IMR-90 (cell line): ENCODE results near the gene CLEC16A. TPM values are rescaled to one million over a fixed set of nuclear protein-coding genes. Genes with fewer than 3 reads are reported as not detected.
A peak's percentile ranks its signal among the peaks of the same experiment; 100 is the strongest.

Source experiments
- ATAC-seq: fragments of 200-7000 bp; cut with Tn5 transposase; 2 replicates; pipeline ENCODE4 v1.9.1; 2020; ENCODE audit warnings: low read depth, mild to moderate bottlenecking, moderate library complexity
- BruUV-seq: library from RNA; stranded (reverse); fragments of 400-500 nt; replicated peaks from 2 replicates; lab custom pipeline; 2021; lab: Mats Ljungman, UMichigan
- CTCF ChIA-PET: fragments of 300-600 bp; formaldehyde crosslinking; extraction: SDS; loops from one replicate; lab custom pipeline; 2021; ENCODE audit warnings: antibody characterized with exemption; lab: Yijun Ruan, JAX
- POLR2A ChIA-PET: fragments of 300-600 bp; sonication (Branson Sonifier 250); formaldehyde crosslinking; loops from one replicate; lab custom pipeline; 2022; ENCODE audit warnings: antibody characterized with exemption; ENCODE audit not compliant: unreplicated experiment; lab: Charles Lee
- DNase-seq: peaks from one replicate; pipeline ENCODE4 v3.0.0; 2013
- H2AFZ ChIP-seq: replicated peaks from 2 replicates; pipeline ENCODE3; 2013; ENCODE audit warnings: low read length, mild to moderate bottlenecking; ENCODE audit not compliant: poor library complexity
- H2AK5ac ChIP-seq: 2 replicates; pipeline ENCODE4 v1.6.1; 2013; ENCODE audit warnings: low read depth, low read length, inconsistent platforms
- H2AK9ac ChIP-seq: replicated peaks from 2 replicates; pipeline ENCODE3; 2013; ENCODE audit warnings: mild to moderate bottlenecking, low read depth, low read length, moderate library complexity; ENCODE audit not compliant: poor library complexity
- H2BK120ac ChIP-seq: 2 replicates; pipeline ENCODE4 v1.6.1; 2013; ENCODE audit warnings: low read depth, low read length, inconsistent platforms
- H2BK15ac ChIP-seq: 3 replicates; pipeline ENCODE4 v1.6.1; 2013; ENCODE audit warnings: low read depth, low read length, inconsistent platforms
- H2BK20ac ChIP-seq: 2 replicates; pipeline ENCODE4 v1.6.1; 2013; ENCODE audit warnings: low read depth, mild to moderate bottlenecking, inconsistent platforms, low read length, moderate library complexity
- H2BK5ac ChIP-seq: 2 replicates; pipeline ENCODE4 v1.6.1; 2013; ENCODE audit warnings: mild to moderate bottlenecking, low read depth, low read length, inconsistent platforms; ENCODE audit not compliant: poor library complexity, severe bottlenecking
- H3K14ac ChIP-seq: replicated peaks from 2 replicates; pipeline ENCODE4 v1.6.1; 2013; ENCODE audit warnings: low read depth, low read length, inconsistent platforms
- H3K18ac ChIP-seq: 2 replicates; pipeline ENCODE4 v1.6.1; 2013; ENCODE audit warnings: low read depth, low read length, control low read depth
- H3K23ac ChIP-seq: 2 replicates; pipeline ENCODE4 v1.6.1; 2013; ENCODE audit warnings: low read depth, low read length, inconsistent platforms
- H3K27ac ChIP-seq: 2 replicates; pipeline ENCODE4 v1.5.1; 2013; ENCODE audit warnings: mild to moderate bottlenecking, control low read depth, low read length; ENCODE audit not compliant: insufficient read depth
- H3K27me3 ChIP-seq: 2 replicates; pipeline ENCODE4 v1.6.1; 2013; ENCODE audit warnings: low read length; ENCODE audit not compliant: control insufficient read depth, insufficient read depth
- H3K36me3 ChIP-seq: 2 replicates; pipeline ENCODE4 v1.6.1; 2013; ENCODE audit warnings: low read length, mixed read lengths; ENCODE audit not compliant: control insufficient read depth, insufficient read depth
- H3K4ac ChIP-seq: 2 replicates; pipeline ENCODE4 v1.6.1; 2013; ENCODE audit warnings: low read depth, low read length, inconsistent platforms
- H3K4me1 ChIP-seq: 2 replicates; pipeline ENCODE4 v1.6.1; 2013; ENCODE audit warnings: low read length, mixed read lengths; ENCODE audit not compliant: control insufficient read depth, insufficient read depth
- H3K4me2 ChIP-seq: 2 replicates; pipeline ENCODE4 v1.6.1; 2013; ENCODE audit warnings: low read depth, mild to moderate bottlenecking, control low read depth, low read length, moderate library complexity
- H3K4me3 ChIP-seq: 2 replicates; pipeline ENCODE4 v1.5.1; 2013; ENCODE audit warnings: low read depth, mild to moderate bottlenecking, control low read depth, low read length, moderate library complexity; ENCODE audit not compliant: insufficient read depth
- H3K56ac ChIP-seq: 2 replicates; pipeline ENCODE4 v1.6.1; 2013; ENCODE audit warnings: low read length, inconsistent platforms; ENCODE audit not compliant: insufficient read depth; ENCODE audit errors: extremely low read depth
- H3K79me1 ChIP-seq, 2 experiments: 2 replicates each; pipeline ENCODE4 v1.6.1; 2013; ENCODE audit warnings: low read length in 2 of 2, inconsistent platforms in 1 of 2, low read depth in 1 of 2
- H3K9ac ChIP-seq: 2 replicates; pipeline ENCODE4 v1.6.1; 2013; ENCODE audit warnings: low read depth, low read length, control low read depth
- H3K9me1 ChIP-seq: 2 replicates; pipeline ENCODE4 v1.6.1; 2013; ENCODE audit warnings: low read length, inconsistent platforms; ENCODE audit not compliant: insufficient read depth
- H3K9me3 ChIP-seq: 2 replicates; pipeline ENCODE4 v1.6.1; 2013; ENCODE audit warnings: low read length; ENCODE audit not compliant: control insufficient read depth, insufficient read depth
- H4K20me1 ChIP-seq: 2 replicates; pipeline ENCODE4 v1.6.1; 2013; ENCODE audit warnings: low read length, inconsistent platforms; ENCODE audit not compliant: insufficient read depth
- H4K5ac ChIP-seq: 2 replicates; pipeline ENCODE4 v1.6.1; 2013; ENCODE audit warnings: mild to moderate bottlenecking, low read depth, low read length, control low read depth
- H4K8ac ChIP-seq, 2 experiments: 2 replicates each; pipeline ENCODE4 v1.6.1; 2013; ENCODE audit warnings: low read depth in 2 of 2, low read length in 2 of 2, control low read depth in 1 of 2, inconsistent platforms in 1 of 2
- H4K91ac ChIP-seq: 2 replicates; pipeline ENCODE4 v1.6.1; 2013; ENCODE audit warnings: low read depth, low read length, inconsistent platforms; ENCODE audit not compliant: insufficient read depth
- BHLHE40 ChIP-seq: fragments of 150-350 bp; IDR thresholded peaks from 2 replicates; pipeline ENCODE4 v1.6.1; 2016; ENCODE audit warnings: mild to moderate bottlenecking, low read depth, low read length
- CEBPB ChIP-seq: IDR thresholded peaks from 2 replicates; pipeline ENCODE4 v1.6.1; 2012; ENCODE audit warnings: low read depth, low read length, improper control_type of control experiment
- CTCF ChIP-seq: conservative IDR thresholded peaks from 2 replicates; pipeline ENCODE4 v1.5.1; 2012; ENCODE audit warnings: mild to moderate bottlenecking, low read depth, low read length, improper control_type of control experiment
- MAZ ChIP-seq: IDR thresholded peaks from 2 replicates; pipeline ENCODE4 v1.6.1; 2012; ENCODE audit warnings: low read depth, mild to moderate bottlenecking, low read length, improper control_type of control experiment, moderate library complexity, borderline replicate concordance
- NFE2L2 ChIP-seq: fragments of 150-350 bp; IDR thresholded peaks from 2 replicates; pipeline ENCODE4 v1.6.1; 2016; ENCODE audit warnings: low read depth, mild to moderate bottlenecking, low read length
- POLR2A ChIP-seq: IDR thresholded peaks from 2 replicates; pipeline ENCODE4 v1.6.1; 2012; ENCODE audit warnings: mild to moderate bottlenecking, low read depth, low read length
- RAD21 ChIP-seq: IDR thresholded peaks from 2 replicates; pipeline ENCODE4 v1.6.1; 2012; ENCODE audit warnings: low read length, improper control_type of control experiment
- RCOR1 ChIP-seq: IDR thresholded peaks from 2 replicates; pipeline ENCODE4 v1.6.1; 2012; ENCODE audit warnings: mild to moderate bottlenecking, low read length, improper control_type of control experiment; ENCODE audit not compliant: insufficient replicate concordance
- USF2 ChIP-seq: fragments of 150-350 bp; IDR thresholded peaks from 2 replicates; pipeline ENCODE4 v1.6.1; 2017; ENCODE audit warnings: mild to moderate bottlenecking, antibody characterized with exemption, low read length, low read depth
- WGBS, 2 experiments: methylation state at CpG; one replicate each; pipeline versions ENCODE4 v1.1.5 to v1.1.7; 2013; ENCODE audit warnings: missing lambda C conversion rate in 2 of 2; ENCODE audit not compliant: insufficient read length in 1 of 2; ENCODE audit errors: extremely low coverage in 2 of 2; 5-methylcytosine and 5-hydroxymethylcytosine counted together
- dilution Hi-C: fragments of 300-500 bp; cut with HindIII; formaldehyde crosslinking; loops from one replicate; pipeline ENCODE4 v1.14.3; 2018; ENCODE audit warnings: low sequenced_read_pairs; ENCODE audit not compliant: unreplicated experiment
- in situ Hi-C: fragments of 300-500 bp; cut with MboI; formaldehyde crosslinking; loops from 3 replicates; pipeline ENCODE4 v1.14.3; 2019; ENCODE audit warnings: low sequenced_read_pairs, inconsistent platforms, mixed read lengths
- intact Hi-C: fragments of 100-400 bp; cut with micrococcal nuclease; formaldehyde crosslinking; loops from 2 replicates; pipeline ENCODE4 v1.10.0; 2022
- polyA plus RNA-seq, 3 experiments: library from polyadenylated mRNA; depleted of rRNA; stranded (reverse); fragments of >200 nt; gene quantifications; 2 replicates each; pipeline ENCODE4 v1.2.3, GENCODE V29; 2012; ENCODE audit warnings: low replicate concordance in 1 of 3
- total RNA-seq: library from RNA; depleted of rRNA; stranded (reverse); fragments of >200 nt; gene quantifications from 2 replicates; pipeline ENCODE4 v1.2.3, GENCODE V29; 2012
- TF ChIP-seq, protein P1 (sequence below): fragments of 150-350 bp; IDR thresholded peaks from 2 replicates; pipeline ENCODE4 v1.6.1; 2016; ENCODE audit warnings: low read depth, mild to moderate bottlenecking, low read length, moderate library complexity, borderline replicate concordance

Gene CLEC16A
- total and polyA plus RNA-seq, 2 of the 4 experiments (the other 2 are of a cell fraction), result 15.9 to 16.5 TPM

DNA sequence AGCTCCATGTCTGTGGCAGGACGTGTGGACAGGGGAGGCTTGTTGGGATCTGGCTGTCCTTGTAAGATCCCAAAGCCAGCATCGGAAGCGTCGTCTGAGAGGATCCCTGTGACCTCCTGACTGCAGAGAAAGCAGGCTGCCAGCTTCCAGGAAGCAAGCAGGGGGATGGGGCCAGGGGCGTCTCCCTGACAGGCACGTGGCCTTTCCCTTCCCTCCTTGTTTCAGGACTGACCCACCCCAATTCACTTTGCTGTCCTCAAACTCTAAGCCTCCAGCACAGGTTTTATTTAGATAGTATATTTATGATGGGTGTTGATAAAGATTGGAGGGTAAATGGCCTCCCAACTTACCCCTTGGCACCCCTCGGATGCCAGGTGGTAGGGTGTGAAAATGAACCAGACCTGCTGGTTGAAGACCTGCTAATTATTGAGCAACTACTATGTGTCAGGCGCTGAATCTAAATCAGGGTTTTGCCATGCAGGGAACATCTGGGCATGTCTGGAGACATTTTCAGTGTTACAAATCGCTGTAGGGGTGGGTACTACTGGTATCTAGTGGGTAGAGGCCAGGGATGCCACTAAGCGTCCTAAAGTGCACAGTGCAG is 287.1 kb downstream of the CLEC16A start:
- in situ Hi-C loops (no loop called here), dilution Hi-C loops (no loop called here), intact Hi-C loops (no loop called here)
- Histone ChIP-seq H3K27me3 (no peaks in the 10 kb centered on the region; the same call in 1 of the 2 replicates), H2AK9ac (no peak overlapping the region), H3K4me3 (no peak overlapping the region), H3K4ac (no peak overlapping the region), H3K56ac (no peak overlapping the region), H3K27ac (no peak overlapping the region), H4K20me1 (no peaks in the 10 kb centered on the region), H3K36me3 (no peaks in the 10 kb centered on the region), H2BK120ac (no peak overlapping the region), H3K4me2 (no peak overlapping the region), H3K18ac (no peak overlapping the region), H3K14ac (no peak overlapping the region), H2BK20ac (no peak overlapping the region), H2AFZ (peak overlapping the region; percentile 51), H2BK15ac (no peak overlapping the region), H3K9me1 (no peaks in the 10 kb centered on the region; the same call in 1 of the 2 replicates), H2BK5ac (no peak overlapping the region), H4K91ac (no peak overlapping the region), H3K9ac (no peak overlapping the region), H2AK5ac (no peak overlapping the region), H3K4me1 (peaks cover 2% of the 10 kb centered on the region; the same call in 1 of the 2 replicates), H4K5ac (no peak overlapping the region), H3K23ac (no peak overlapping the region), H3K79me1 (no peaks in the 10 kb centered on the region), H3K9me3 (no peaks in the 10 kb centered on the region), H4K8ac (no peak overlapping the region)
- ATAC-seq (no peak), DNase-seq (no peak)
- CTCF ChIA-PET, result no interaction called here
- POLR2A ChIA-PET, result no interaction called here
- WGBS, 2 experiments, result 93% methylated on average over 2 of the region's 10 CpGs; no CpG with 5 or more reads in 1 of the 2 experiments
- no peak for TF ChIP-seq CEBPB
- TF ChIP-seq RCOR1, result no peak
- TF ChIP-seq, protein P1, sequence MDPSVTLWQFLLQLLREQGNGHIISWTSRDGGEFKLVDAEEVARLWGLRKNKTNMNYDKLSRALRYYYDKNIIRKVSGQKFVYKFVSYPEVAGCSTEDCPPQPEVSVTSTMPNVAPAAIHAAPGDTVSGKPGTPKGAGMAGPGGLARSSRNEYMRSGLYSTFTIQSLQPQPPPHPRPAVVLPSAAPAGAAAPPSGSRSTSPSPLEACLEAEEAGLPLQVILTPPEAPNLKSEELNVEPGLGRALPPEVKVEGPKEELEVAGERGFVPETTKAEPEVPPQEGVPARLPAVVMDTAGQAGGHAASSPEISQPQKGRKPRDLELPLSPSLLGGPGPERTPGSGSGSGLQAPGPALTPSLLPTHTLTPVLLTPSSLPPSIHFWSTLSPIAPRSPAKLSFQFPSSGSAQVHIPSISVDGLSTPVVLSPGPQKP, result no peak
- TF ChIP-seq USF2, result no peak
- TF ChIP-seq NFE2L2, result no peak
- no peak for TF ChIP-seq BHLHE40
- TF ChIP-seq MAZ, result no peak
- TF ChIP-seq CTCF, result no peak
- TF ChIP-seq RAD21, result no peak
- no peak for TF ChIP-seq POLR2A
- BruUV-seq, result no TSS peak
